GM21528 (cell line): ENCODE results near the gene MED20.

ENCODE experiments used
- ATAC-seq: cut with Tn5 transposase; IDR thresholded peaks from one replicate; pipeline ENCODE4 v1.9.1; 2021; ENCODE audit warnings: mild to moderate bottlenecking, moderate library complexity; ENCODE audit not compliant: unreplicated experiment, low FRiP score

MED20 gene

GRCh38 chr6:41914869-41915530, 5.9 kb downstream of the MED20 start:
- ATAC-seq = no peak

DNA sequence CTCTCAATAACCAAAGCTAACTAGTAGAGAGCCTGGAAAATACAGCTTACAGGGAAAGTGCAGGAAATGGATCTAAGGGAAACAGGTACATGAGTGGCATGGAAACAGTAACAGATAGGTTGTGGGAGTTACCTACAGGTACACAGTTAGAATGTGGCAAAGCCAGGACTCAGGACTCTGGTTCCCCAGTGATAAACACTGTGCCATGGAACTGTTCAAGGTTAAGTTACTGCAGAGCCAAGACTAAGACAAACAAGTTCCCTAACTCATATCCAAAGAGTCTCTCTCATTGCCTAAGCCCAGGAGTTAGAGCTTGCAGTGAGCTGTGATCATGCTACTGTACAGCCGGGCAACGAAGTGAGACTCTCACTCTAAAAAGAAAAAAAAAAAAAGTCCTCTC, 6.6 kb downstream of the MED20 start:
- no peak for ATAC-seq

- no peak for ATAC-seq
Measured at GRCh38 chr6:41909727-41910126, 11.2 kb downstream of the MED20 start.

DNA sequence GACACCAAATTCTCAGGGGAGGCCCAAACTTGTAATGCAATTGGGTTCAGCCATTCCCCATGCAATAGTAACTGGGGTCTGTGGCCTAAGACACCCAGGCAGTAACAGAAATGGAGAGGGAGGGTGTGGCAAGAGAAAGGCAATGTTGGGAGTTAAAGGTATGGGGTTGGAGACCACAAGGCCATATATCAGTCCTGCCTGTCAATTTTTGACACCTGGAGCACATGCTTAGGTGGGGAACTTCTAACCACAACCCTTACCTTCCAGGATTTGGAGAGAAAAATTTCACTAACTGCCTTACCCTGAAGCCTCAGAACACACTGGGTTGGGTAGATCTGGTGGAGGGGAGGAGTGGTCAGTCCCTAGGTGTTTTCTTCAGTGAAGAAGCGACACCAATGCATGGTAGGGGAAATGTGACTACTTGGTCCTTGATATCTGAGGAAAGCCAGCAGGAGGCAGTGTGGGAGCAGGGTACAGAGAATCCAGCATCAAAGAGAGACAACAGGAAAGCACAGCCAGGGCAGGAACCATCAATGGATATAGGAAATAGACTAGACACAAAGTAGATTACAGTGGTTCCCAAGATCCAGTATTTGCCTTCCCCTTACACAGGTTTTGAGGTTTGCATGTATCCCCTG, 18.9 kb downstream of the MED20 start:
- no peak for ATAC-seq

DNA sequence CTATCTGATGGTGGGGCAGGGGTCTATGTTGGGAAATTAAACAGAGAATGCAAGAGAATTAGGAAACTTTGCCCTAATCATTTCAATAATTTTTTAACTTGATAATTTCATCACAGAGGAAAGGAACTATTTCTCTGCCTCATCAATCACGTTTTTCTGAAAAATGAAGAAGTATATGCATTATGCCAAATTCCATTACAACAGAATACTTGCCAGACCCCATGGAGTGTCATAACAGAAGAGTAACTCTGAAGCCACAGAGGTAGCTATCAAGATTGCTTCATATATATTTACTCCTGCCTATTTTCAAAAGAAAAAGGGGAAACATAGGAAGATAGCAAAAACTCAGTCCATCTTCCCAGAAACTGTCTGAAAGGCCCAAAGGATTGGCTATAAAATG, 20.1 kb downstream of the MED20 start:
- no peak for ATAC-seq

DNA sequence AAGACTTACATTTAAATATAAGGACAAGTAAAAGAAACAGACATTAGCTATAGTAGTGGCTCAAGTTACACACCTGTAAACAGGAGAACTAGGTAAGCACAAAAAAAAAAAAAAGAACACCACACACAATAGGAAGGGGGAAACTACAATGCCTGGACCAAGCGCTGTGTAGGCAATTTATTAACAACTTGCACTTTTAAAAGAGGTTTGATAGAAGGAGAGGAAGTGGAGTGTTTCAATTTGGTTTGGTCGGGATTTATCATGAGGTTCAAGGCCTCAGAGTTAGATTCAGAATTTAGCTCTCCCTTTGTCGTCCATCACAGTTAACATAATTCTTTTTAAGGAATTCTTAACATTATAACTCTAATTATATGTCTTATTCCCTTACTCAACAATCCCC, 24.7 kb downstream of the MED20 start:
- ATAC-seq = no peak

- peak; percentile 69 for ATAC-seq
Measured at GRCh38 chr6:41895300-41896233, 25.4 kb downstream of the MED20 start, which contains the start of gene USP49. Gene USP49, minus strand, starts transcription at chr6:41895375. Its CDS starts 88,392 bp downstream, at chr6:41806983.

- ATAC-seq = peak; percentile 45
Measured at GRCh38 chr6:41894366-41895299, 26.3 kb downstream of the MED20 start.

DNA sequence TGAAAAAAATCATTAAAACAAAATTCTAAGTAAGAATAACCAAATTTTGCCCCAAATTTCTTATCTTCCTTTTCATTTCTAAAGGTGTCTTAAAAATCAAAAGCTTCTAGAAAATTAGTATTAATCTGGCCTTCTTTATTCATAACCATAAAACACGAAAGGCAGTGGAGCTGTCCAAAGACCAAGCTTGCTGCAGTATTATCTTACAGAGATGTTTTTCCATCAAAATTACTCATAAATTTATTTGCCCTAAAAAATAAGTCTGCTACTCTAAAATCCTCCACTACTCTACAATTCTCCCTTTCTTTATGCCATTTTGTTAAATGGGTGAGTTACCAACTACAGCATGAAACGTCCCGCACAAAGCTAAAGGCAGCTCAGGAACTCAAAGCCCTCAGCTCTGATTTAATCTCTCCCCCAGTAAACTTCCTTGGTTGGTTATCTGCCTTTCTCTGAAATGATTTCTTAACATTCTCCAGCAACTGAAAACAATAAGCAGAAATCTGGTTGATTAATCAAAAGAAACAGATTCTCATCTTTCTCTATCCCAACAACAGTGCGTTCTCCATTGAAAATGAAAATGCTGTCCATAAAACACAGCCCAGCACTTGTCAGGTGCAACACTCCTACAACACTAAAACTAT, 27.9 kb downstream of the MED20 start:
- no peak for ATAC-seq

GRCh38 chr6:41887331-41887751, 33.6 kb downstream of the MED20 start:
- ATAC-seq = no peak

DNA sequence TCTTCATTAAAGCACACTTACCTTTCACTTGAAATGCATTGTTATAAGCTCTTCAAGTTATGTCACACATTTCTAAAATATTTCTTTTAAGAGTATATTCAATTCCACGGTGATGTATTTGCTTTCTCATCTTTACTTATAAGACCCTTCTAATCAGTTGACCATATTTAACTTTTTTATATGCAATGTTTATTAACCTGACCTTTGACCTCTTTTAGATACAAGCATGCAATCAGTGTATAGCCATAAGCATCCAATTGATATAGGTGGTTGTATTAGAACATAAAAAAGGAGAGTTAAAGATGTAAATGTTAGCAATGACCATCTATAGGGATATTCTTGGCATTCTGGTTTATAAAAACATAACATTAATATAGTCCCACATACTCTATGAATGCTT, 35.0 kb downstream of the MED20 start:
- no peak for ATAC-seq

DNA sequence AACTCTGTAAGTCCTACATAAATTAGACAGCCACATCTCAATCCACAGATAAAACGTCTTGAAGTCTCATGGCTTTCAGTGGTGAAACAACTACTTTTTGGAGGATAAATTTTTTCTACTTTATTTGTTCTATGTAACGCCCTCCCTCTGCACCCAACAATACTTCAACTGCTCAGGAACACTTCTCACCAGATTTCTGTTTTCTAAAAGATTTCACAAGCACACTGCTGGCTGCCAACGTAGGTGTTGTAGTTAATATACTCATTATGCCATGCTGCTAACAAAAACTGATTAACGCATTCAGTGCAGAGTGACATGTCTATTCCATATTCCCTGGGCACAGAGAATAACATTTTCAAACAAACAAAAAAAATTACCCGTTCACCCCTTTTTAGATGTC, 36.0 kb downstream of the MED20 start:
- ATAC-seq = no peak

DNA sequence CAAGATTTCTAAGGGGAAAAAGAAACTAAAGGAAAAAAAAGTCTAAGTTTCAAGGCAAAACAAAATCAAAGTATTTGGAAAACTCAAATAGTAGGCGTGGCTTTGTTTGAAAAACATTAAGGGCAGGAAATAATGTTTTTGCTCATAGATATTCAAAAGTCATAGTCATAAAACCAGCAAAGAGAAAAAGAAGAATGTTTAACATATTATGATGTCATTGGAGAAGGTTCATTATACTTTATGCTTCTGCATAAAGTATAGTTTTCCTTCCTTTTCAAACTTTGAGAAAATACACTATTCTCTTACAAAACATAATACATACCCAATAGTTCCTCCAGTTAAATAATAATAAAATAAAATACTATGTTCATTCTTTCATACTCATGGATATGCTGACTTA, 39.4 kb downstream of the MED20 start:
- no peak for ATAC-seq

- ATAC-seq = no peak
Measured at GRCh38 chr6:41878961-41879405, 42.0 kb downstream of the MED20 start.

- ATAC-seq = no peak
Measured at GRCh38 chr6:41878246-41878645, 42.7 kb downstream of the MED20 start.

DNA sequence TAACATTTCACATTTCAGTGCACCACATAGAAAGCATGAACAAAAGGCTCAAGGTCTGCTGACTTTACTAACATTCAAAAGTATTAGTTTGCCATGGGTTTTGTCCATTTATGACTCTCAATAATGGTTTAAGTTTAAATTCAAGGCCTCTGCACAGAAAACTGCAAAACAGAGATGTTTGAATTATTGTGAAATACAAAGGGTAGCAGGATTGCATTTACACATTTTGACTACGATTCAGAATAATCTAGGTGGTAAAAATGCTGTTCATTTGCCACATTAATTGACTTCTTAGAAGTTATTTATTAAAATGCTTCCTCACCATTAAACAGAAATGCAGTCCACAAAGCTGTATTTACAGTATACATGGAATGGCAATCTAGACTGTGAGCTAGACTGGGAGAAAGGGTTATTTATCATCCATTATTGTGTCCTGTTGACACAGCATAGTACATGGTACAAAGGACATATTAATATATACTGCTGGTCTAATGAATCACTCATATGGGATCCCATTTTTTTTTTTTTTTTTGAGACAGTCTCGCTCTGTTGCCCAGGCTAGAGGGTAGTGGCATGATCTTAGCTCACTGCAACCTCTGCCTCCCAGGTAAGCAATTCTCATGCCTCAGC, 43.8 kb downstream of the MED20 start:
- ATAC-seq = no peak

DNA sequence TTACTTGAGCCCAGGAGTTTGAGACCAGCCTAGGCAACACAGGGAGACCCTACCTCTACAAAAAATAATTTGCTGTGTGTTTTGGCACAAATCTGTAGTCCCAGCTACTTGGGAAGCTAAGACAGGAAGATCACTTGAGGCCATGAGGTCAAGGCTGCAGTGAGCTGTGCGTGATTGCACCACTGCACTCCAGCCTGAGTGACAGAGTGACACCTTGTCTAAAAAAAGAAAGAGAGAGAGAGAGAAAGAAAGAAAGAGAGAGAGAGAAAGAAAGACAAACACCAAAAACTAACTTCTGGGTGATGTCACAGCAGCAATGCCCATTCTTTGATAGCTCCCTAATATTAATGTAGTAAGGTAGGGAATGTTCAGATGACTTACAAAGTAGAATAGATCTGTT, 46.2 kb downstream of the MED20 start:
- ATAC-seq = no peak

DNA sequence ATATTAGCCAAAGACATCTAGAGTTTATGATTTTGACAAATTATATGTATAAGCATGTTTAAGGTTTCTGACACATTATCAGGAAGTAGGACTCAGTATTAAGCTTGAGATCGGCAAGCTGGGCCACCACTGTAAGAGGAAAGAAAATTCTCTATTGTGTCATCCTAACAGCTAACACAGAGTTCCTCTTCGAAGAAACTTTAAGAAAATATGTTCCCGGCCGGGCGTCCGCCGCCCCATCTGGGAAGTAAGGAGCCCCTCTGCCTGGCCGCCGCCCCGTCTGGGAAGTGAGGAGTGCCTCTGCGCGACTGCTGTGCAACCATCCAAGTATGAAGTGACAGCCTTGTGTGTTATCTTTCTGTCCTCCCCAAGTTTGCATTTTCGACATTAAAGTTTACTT, 48.8 kb downstream of the MED20 start:
- no peak for ATAC-seq

GRCh38 chr6:41871691-41872090, 49.2 kb downstream of the MED20 start:
- no peak for ATAC-seq
